MM.1S (cell line): ENCODE measurements around the gene SMPX.

ENCODE experiments used
- CTCF ChIP-seq: fragments of 300-600 bp; sonication (generic); IDR thresholded peaks from 2 replicates; pipeline ENCODE4 v1.5.1; 2016; ENCODE audit warnings: antibody characterized with exemption, low read length, mixed read lengths
- EZH2 ChIP-seq: fragments of 300-600 bp; sonication (generic); optimal IDR thresholded peaks from 2 replicates; pipeline ENCODE3; 2017; ENCODE audit warnings: low read depth, mild to moderate bottlenecking, antibody characterized with exemption, low read length, mixed read lengths
- EZH2phosphoT487 ChIP-seq: fragments of 300-600 bp; sonication (generic); IDR thresholded peaks from 2 replicates; pipeline ENCODE4 v1.6.1; 2018; ENCODE audit warnings: antibody characterized with exemption, low read length

- TF ChIP-seq CTCF (no peak), EZH2 (no peak), EZH2phosphoT487 (no peak)
These were observed 59.6 kb downstream of the SMPX start for GRCh38 chrX:21698272-21698671.
